ENCODE results near the gene ABI3.

ABI3 gene

GRCh38 chr17:49219987-49220386 is 9.5 kb downstream of the ABI3 start:
- no peak overlapping the region for H3K4me3 ChIP-seq (ENCODE audit: low read depth, low read length)
- no peak for TF ChIP-seq CTCF (IDR thresholded peaks at IDR 0.05; ENCODE audit: borderline replicate concordance, insufficient read depth, low read depth, low read length)

DNA sequence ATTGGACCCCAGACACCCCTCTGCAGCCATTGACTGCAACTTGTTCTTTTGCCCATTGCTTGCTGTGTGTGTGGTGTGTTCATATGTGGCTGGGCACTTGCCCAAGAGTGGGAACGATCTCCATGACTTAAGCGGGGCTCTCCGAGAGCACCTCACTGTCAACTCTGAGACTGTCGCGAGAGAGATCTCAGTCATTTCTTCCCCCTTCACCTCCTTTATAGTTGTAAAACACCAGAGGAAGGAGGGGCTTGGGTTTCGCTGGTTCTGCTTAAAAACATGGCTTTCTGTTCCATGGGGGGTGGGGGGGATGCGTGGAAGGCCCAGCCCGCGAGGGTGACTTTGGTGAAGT is 12.6 kb downstream of the ABI3 start:
- H3K4me3 ChIP-seq (ENCODE audit: low read depth, low read length): no peak overlapping the region
- TF ChIP-seq CTCF (IDR thresholded peaks at IDR 0.05; ENCODE audit: borderline replicate concordance, insufficient read depth, low read depth, low read length): no peak

- H3K4me3 ChIP-seq (ENCODE audit: low read depth, low read length): no peak overlapping the region
- peak; percentile 92 for TF ChIP-seq CTCF (IDR thresholded peaks at IDR 0.05; ENCODE audit: borderline replicate concordance, insufficient read depth, low read depth, low read length)
These were observed 13.2 kb downstream of the ABI3 start for GRCh38 chr17:49223517-49224197.

DNA sequence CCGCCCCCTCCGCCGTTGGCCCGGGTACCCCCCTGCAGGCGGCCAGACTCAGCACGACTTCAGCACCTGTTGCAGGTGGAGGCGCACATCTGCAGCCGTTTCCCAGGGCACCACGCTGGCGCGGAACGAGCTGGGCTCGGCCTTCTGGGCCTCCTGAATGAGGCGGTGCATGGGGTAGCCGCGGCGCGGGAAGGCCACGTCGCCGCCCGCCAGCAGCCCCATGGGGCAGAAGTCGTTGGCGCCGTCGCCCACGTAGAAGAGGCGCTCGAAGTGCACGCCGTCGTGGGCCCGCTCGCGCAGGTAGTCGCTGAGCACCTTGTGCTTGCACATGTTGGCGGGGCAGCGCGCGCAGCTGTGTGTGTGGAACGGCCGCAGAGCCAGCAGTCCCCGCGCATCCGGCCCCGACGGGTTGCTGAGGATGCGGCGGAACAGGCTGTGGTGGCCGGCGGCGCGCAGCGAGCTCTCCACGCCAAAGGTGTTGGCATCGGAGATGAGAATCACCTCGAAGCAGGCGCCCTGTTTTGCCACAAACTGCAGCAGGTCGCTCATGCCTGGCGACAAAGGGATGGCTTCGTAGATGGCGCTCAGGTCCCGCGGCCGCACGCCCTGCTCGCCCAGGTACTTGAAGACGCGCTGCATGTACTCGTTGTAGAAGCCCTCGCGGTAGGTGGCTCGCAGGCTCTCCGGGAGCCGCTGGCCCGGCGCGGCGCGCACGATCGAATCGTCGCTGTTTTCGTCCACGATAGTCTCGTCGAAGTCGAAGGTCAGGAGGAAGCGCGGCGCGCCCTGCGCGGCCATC is 13.9 kb downstream of the ABI3 start:
- no peak for TF ChIP-seq CTCF (IDR thresholded peaks at IDR 0.05; ENCODE audit: borderline replicate concordance, insufficient read depth, low read depth, low read length)
- H3K4me3 ChIP-seq (ENCODE audit: low read depth, low read length): no peak overlapping the region

GRCh38 chr17:49224997-49225337 is 14.5 kb downstream of the ABI3 start:
- no peak for TF ChIP-seq CTCF (IDR thresholded peaks at IDR 0.05; ENCODE audit: borderline replicate concordance, insufficient read depth, low read depth, low read length)
- no peak overlapping the region for H3K4me3 ChIP-seq (ENCODE audit: low read depth, low read length)

DNA sequence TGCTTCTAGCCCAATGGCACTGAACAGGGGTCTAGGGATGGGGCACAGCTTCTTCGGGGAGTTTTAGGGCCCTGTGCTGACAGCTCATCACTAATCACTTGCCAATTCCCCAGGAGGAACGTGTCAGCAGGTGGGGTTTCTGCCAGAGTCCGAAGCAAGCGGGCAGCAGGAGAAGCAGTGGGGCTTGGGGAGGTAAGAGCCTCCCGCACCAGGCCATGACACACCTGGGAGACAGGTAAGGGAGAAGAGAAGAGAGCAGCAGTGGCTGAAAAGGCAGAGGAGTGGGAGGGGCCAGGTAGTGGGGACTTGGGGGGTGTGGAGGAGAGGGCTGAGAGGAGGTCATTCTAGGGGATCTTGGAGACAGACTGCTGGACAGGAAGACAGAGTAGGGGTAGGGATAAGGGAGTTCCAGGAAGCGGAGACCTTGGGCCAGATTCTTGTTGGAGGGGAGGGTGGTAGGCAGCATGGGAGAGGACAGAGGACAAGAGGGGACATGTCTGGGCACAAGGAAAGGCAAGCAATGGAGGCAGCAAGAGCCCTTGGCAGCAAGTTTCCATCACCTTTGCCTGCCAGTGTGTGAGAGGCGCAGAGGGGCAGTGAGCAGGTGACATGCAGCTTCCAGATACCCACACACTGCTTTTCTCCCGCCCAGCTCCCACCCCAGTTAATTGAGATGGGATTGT is 15.2 kb downstream of the ABI3 start:
- TF ChIP-seq CTCF (IDR thresholded peaks at IDR 0.05; ENCODE audit: borderline replicate concordance, insufficient read depth, low read depth, low read length): no peak
- H3K4me3 ChIP-seq (ENCODE audit: low read depth, low read length): no peak overlapping the region
